SH-SY5Y (cell line): ENCODE measurements around the gene MMP24OS.

Experiments used
- GATA2 ChIP-seq: IDR thresholded peaks from 2 replicates; pipeline ENCODE4 v1.6.1; 2011; ENCODE audit warnings: mild to moderate bottlenecking, low read depth, low read length
- GATA3 ChIP-seq: IDR thresholded peaks from 2 replicates; pipeline ENCODE4 v1.6.1; 2011; ENCODE audit warnings: low read depth, mild to moderate bottlenecking, low read length, moderate library complexity

MMP24OS gene

GRCh38 chr20:35263532-35264341 is 14.2 kb downstream of the MMP24OS start:
- no peak for TF ChIP-seq GATA2
- TF ChIP-seq GATA3: no peak

- TF ChIP-seq GATA3: no peak
- no peak for TF ChIP-seq GATA2
Observed at GRCh38 chr20:35260426-35260825, 17.5 kb downstream of the MMP24OS start.

GRCh38 chr20:35257175-35257909 is 20.6 kb downstream of the MMP24OS start:
- TF ChIP-seq GATA3 (no peak), GATA2 (no peak)

DNA sequence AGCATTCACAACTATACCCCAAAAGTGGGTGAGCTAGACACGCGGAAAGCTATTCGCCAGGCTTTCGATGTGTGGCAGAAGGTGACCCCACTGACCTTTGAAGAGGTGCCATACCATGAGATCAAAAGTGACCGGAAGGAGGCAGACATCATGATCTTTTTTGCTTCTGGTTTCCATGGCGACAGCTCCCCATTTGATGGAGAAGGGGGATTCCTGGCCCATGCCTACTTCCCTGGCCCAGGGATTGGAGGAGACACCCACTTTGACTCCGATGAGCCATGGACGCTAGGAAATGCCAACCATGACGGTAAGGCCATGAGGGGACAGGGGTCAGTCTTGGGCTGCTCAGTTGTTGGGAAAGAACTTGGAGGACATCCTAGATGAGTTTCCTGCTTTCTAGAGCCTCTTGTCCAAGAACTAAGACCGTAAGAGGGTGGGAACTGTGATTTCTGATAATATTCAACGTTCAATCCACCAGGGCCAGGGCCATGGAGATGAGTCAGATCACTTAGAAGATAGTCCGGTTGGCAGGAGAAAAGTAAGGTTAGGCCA is 23.4 kb downstream of the MMP24OS start:
- no peak for TF ChIP-seq GATA3

GRCh38 chr20:35253010-35253409 is 24.9 kb downstream of the MMP24OS start:
- TF ChIP-seq GATA2: no peak

DNA sequence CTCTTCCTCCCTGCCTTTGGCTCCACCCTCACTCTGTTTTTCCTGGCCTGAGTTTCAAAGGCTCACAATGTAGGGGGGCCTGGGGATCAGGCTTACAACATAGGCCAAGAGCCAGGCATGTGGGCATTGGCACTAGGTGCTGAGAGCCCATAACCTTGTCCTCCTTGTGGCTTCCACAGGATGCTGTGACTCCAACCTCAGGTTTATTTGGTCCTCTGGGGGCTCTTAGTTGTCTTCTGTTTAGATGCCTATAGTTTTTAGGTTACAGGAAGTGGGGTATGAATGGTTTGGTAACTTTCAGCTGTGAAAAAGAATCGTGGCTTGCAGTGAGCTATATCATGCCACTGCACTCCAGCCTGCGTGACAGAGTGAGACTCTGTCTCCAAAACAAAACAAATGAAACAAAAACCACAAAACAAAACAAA is 25.9 kb downstream of the MMP24OS start:
- TF ChIP-seq GATA2 (no peak), GATA3 (no peak)

DNA sequence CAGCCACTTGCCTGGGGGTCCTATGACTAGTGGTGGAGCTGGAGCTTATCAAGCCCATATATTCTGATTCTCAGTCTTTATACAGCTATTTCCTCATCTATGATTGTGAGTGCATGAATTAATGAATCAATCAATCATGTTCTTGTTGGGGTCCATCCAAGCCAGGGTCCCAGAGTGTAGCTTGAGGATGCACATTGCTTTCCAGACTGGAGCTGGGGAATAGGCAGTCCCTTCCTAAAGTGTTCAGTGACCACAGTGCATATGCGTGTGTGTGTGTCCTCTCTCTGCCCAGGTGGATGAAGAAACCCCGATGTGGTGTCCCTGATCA is 26.3 kb downstream of the MMP24OS start:
- TF ChIP-seq GATA2: no peak
- no peak for TF ChIP-seq GATA3

DNA sequence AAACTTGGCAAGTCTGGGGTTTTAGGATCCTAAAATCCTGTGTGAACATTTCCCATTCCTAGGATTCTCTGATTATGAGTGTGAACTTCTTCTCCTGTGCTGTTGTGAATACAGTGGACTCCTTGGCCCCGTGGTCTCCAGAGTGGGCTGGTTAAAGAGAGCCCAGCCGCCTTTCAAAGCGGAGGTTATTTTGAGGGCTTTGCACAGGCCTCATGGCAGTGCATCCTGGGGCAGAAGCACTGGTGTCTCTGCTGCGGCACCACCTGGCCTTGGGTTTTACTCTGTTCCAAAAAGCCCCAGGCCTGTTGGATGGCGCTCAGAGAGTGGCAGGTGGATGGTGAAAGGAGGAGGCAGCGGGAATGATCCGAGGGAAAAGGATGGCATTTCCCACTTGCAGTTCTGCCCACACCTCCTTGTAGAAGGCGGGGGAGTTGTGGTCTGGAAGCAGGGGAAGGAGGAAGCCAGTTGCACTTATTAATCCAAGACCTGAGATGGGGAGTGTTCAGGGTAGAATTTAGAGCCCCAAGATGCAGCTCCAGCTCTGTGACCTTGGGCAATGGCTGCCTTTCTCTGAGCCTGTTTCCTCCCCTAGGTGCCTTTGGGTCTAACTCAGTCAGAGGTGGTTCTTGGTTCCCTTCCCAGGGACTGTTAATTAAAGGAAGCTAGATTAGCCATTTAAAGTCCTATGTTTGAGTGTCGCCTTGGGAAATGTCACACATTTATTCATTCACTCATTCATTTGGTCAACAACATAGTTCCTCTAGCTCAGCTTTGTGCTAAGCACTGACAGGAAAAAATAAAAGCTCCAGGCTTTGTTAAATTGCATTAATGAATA is 29.1 kb downstream of the MMP24OS start:
- no peak for TF ChIP-seq GATA2
- TF ChIP-seq GATA3: no peak

DNA sequence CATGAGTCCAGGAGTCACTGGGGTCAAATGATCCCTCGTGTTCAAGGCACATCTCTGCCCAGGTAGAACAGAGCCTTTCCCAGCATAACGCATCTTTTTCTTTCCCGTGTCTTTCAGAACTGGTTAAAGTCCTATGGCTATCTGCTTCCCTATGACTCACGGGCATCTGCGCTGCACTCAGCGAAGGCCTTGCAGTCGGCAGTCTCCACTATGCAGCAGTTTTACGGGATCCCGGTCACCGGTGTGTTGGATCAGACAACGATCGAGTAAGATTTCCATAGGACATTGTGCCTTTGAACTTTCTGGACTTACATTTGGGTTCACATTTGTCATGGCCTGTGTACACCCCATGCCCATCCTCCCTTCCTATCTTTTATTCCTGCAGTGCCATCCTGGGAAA is 31.2 kb downstream of the MMP24OS start:
- TF ChIP-seq GATA2 (no peak), GATA3 (no peak)

DNA sequence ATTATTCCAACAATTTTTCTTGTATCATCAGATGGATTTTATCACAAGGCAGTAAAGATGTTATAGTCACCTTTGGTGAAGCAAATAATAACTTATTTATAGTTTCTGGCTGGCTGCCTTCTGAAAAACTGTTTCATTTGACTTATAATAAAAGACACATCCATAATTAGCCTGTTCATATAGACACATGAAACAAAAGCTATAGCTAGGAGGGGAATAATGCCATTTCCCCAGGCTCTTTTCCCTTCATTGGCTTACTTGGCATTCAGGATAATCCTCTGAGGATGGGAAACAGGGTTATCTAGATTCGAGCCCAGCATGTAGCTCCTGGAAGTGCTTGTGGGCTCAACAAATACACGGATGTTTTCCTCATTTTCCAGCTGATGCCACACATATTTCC is 33.9 kb downstream of the MMP24OS start:
- TF ChIP-seq GATA2 (no peak), GATA3 (no peak)

DNA sequence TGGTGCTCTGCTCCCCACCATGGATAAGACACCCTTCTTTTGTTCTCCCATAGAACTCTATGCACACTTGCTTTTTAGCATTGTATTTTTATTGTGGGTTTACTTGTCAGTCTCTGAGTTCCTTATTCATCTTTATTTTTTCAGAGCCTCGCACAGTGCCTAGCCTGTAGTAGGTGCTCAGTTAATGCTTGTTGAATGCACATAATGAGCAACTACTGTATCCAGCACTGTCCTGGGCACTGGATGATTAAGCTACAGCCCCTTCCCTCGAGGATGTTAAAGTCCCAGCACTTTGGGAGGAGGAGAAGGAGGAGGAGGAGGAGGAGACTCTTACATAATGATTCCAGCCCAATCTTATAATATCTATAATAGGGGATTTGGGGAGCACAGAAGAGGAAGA is 34.6 kb downstream of the MMP24OS start:
- TF ChIP-seq GATA2 (no peak), GATA3 (no peak)

- TF ChIP-seq GATA3: no peak
- no peak for TF ChIP-seq GATA2
Observed at GRCh38 chr20:35240811-35241293, 37.1 kb downstream of the MMP24OS start.

- TF ChIP-seq GATA3 (no peak), GATA2 (no peak)
Observed at GRCh38 chr20:35240083-35240810, 37.7 kb downstream of the MMP24OS start.

DNA sequence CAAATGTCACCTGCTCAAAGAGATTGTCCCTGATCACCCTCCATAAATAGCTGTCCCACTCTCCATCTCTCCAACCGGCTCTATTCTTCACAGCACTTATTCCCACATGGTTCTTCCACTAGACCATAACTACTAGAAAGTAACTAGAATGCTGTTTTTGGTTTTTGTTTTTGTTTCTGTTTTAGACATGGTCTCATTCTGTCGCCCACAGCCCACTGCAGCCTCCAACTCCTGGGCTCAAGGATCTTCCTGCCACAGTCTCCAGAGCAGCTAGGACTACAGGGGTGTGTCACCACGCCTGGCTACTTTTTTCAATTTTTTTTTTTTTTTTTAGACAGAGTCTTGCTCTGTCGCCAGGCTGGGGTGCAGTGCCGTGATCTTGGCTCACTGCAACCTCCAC is 39.2 kb downstream of the MMP24OS start:
- TF ChIP-seq GATA3 (no peak), GATA2 (no peak)
